BJ (cell line): ENCODE measurements around the gene GPR146. TPM values are rescaled to one million over a fixed set of nuclear protein-coding genes. Genes with fewer than 3 reads are reported as not detected.

Experiments used
- CTCF ChIA-PET: fragments of 350-600 bp; formaldehyde crosslinking; extraction: SDS; loops from one replicate; lab custom pipeline; 2021; ENCODE audit warnings: antibody characterized with exemption, inconsistent platforms; lab: Yijun Ruan, JAX
- POLR2A ChIA-PET: fragments of 300-600 bp; sonication (Branson Sonifier 250); formaldehyde crosslinking; extraction: SDS; loops from one replicate; lab custom pipeline; 2021; ENCODE audit warnings: antibody characterized with exemption; lab: Charles Lee
- DNase-seq: peaks from one replicate; pipeline ENCODE4 v3.0.0-alpha.2; 2011; ENCODE audit warnings: low read depth
- H3K27me3 ChIP-seq: 2 replicates; pipeline ENCODE4 v1.6.0; 2011; ENCODE audit warnings: low read length; ENCODE audit not compliant: control insufficient read depth, insufficient read depth
- H3K36me3 ChIP-seq: 2 replicates; pipeline ENCODE4 v1.5.1; 2011; ENCODE audit warnings: low read length; ENCODE audit not compliant: control insufficient read depth, insufficient read depth
- H3K4me3 ChIP-seq: 2 replicates; pipeline ENCODE4 v1.5.1; 2011; ENCODE audit warnings: low read depth, mild to moderate bottlenecking, control low read depth, low read length
- CTCF ChIP-seq: IDR thresholded peaks from 2 replicates; pipeline ENCODE4 v1.5.1; 2011; ENCODE audit warnings: low read depth, mild to moderate bottlenecking, control low read depth, inconsistent platforms, low read length, moderate library complexity; ENCODE audit not compliant: insufficient read depth
- polyA plus RNA-seq: library from polyadenylated mRNA; depleted of rRNA; stranded (reverse); fragments of >200 nt; gene quantifications from 2 replicates; pipeline ENCODE4 v1.2.3, GENCODE V29; 2011

Gene GPR146
- polyA plus RNA-seq, 1 experiment: 4.5 TPM

GRCh38 chr7:1101563-1102431 is 57.5 kb downstream of the GPR146 start:
- H3K36me3 ChIP-seq: no peaks in the 10 kb centered on the region
- no peak for TF ChIP-seq CTCF
- ChIA-PET CTCF (interaction anchor here (0.6 to 3.6 kb wide), 3 partner anchors 10 to 36 kb away, joined by 4 to 16 read pairs (median 6); partner anchors contain the start of gene GPER1), POLR2A (interaction anchor here (0.5 to 0.7 kb wide), 2 partner anchors 59 to 126 kb away, joined by 4 read pairs; no protein-coding TSS in a partner anchor)
- no peaks in the 10 kb centered on the region for H3K27me3 ChIP-seq
- no peak for DNase-seq
- H3K4me3 ChIP-seq: no peak overlapping the region

GRCh38 chr7:1103009-1103788 is 58.9 kb downstream of the GPR146 start:
- Histone ChIP-seq H3K4me3 (no peak overlapping the region), H3K36me3 (no peaks in the 10 kb centered on the region), H3K27me3 (no peaks in the 10 kb centered on the region)
- CTCF ChIA-PET: interaction anchor here (1.8 to 3.6 kb wide), 2 partner anchors 16 to 21 kb away, joined by 4 to 16 read pairs; partner anchors contain the start of gene GPER1
- POLR2A ChIA-PET: no interaction called here
- no peak for DNase-seq
- no peak for TF ChIP-seq CTCF

- no peak overlapping the region for H3K4me3 ChIP-seq
- ChIA-PET CTCF (interaction anchor here (1.2 to 3.6 kb wide), 3 partner anchors 17 to 106 kb away, joined by 4 to 16 read pairs (median 4); partner anchors contain the start of gene GPER1), POLR2A (no interaction called here)
- DNase-seq: no peak
- H3K36me3 ChIP-seq: no peaks in the 10 kb centered on the region
- no peak for TF ChIP-seq CTCF
- no peaks in the 10 kb centered on the region for H3K27me3 ChIP-seq
Measured at GRCh38 chr7:1103789-1104515, 59.6 kb downstream of the GPR146 start.

DNA sequence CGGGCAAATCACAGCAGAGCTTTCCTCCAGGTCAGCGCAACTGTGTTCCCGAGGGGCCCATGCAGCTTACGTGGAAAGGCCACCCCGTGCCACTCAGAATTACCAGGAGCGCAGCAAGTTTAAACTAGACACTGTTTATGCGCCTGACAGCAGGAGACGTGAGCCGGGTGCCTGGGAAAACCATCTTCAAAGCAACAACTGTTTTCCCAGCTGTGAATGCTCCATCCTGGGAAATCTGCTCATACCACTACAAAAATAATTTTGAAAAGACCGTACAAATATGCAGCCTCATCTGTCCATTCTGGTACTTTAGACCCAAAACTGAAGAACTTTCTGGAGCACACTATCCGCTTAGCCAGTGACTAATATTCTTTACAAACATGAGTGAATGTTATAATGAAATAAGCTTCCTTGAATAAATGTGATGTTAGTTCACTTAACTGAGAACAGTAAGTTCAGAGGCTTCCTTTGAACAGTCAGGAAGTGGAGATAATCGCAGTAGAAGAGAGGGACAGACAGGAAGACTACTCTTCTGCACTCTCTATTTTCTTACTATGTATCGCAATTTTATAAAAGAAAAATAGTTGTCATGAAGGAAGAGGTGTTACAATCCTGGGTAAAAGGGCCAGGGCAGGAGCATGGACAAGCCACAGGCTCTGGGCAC is 60.3 kb downstream of the GPR146 start:
- no peak for DNase-seq
- ChIA-PET POLR2A (no interaction called here), CTCF (interaction anchor here (1.2 to 3.6 kb wide), 3 partner anchors 18 to 107 kb away, joined by 4 to 16 read pairs (median 4); partner anchors contain the start of gene GPER1)
- no peak overlapping the region for H3K4me3 ChIP-seq
- no peaks in the 10 kb centered on the region for H3K36me3 ChIP-seq
- TF ChIP-seq CTCF: no peak
- no peaks in the 10 kb centered on the region for H3K27me3 ChIP-seq
